NCI-H460 (cell line): ENCODE results near the gene BANF1. TPM values are rescaled to one million over a fixed set of nuclear protein-coding genes. Genes with fewer than 3 reads are reported as not detected.

ENCODE experiments used
- DNase-seq: peaks from one replicate; pipeline ENCODE4 v3.0.0-alpha.2; 2016; ENCODE audit warnings: low read depth; ENCODE audit errors: extremely low read depth
- total RNA-seq: library from RNA; depleted of rRNA; stranded (reverse); fragments of >200 nt; shearing (Covaris generic); gene quantifications from 2 replicates; pipeline ENCODE4 v1.2.3, GENCODE V29; 2014

Gene BANF1
- total RNA-seq, 1 experiment from 2014 or later, result 64.3 TPM

GRCh38 chr11:66032957-66033735 lies 30.8 kb downstream of the BANF1 start:
- DNase-seq, result no peak

GRCh38 chr11:66035653-66036333 lies 33.5 kb downstream of the BANF1 start:
- DNase-seq, result no peak

GRCh38 chr11:66036334-66036710 lies 34.0 kb downstream of the BANF1 start:
- DNase-seq, result no peak

GRCh38 chr11:66037327-66037726 lies 35.0 kb downstream of the BANF1 start:
- DNase-seq, result no peak

- no peak for DNase-seq
Observed at GRCh38 chr11:66039765-66040164, 37.5 kb downstream of the BANF1 start.

GRCh38 chr11:66042227-66042995 lies 40.1 kb downstream of the BANF1 start:
- DNase-seq, result no peak

GRCh38 chr11:66042996-66043906 lies 40.9 kb downstream of the BANF1 start:
- no peak for DNase-seq

- no peak for DNase-seq
Observed at GRCh38 chr11:66044757-66045156, 42.5 kb downstream of the BANF1 start.

- DNase-seq, result peak; percentile 50
Observed at GRCh38 chr11:66045177-66045639, 42.9 kb downstream of the BANF1 start.

GRCh38 chr11:66046901-66047300 lies 44.6 kb downstream of the BANF1 start:
- no peak for DNase-seq

- DNase-seq, result no peak
Observed at GRCh38 chr11:66047541-66048365, 45.5 kb downstream of the BANF1 start.

- no peak for DNase-seq
Observed at GRCh38 chr11:66048547-66049323, 46.4 kb downstream of the BANF1 start, which contains the start of gene GAL3ST3. Gene GAL3ST3 (minus strand): TSS chr11:66049161. CDS start chr11:66045415, 3,746 bp downstream.

GRCh38 chr11:66050581-66051231 lies 48.4 kb downstream of the BANF1 start:
- DNase-seq, result no peak

GRCh38 chr11:66051371-66051765 lies 49.1 kb downstream of the BANF1 start:
- no peak for DNase-seq

GRCh38 chr11:66051766-66052663 lies 49.7 kb downstream of the BANF1 start, which contains the start of gene SF3B2:
Gene SF3B2 (plus strand): TSS chr11:66052364. CDS start chr11:66052385, 21 bp downstream.
- peak; percentile 95 for DNase-seq

GRCh38 chr11:66052664-66052982 lies 50.3 kb downstream of the BANF1 start:
- no peak for DNase-seq
